Neural crest cell (in vitro differentiated cells): ENCODE data around the gene MKRN2. TPM values are rescaled to one million over a fixed set of nuclear protein-coding genes. Genes with fewer than 3 reads are reported as not detected.

Experiments
- DNase-seq: peaks from one replicate; pipeline ENCODE4 v3.0.0; 2021; ENCODE audit warnings: low read depth, mixed read lengths, low spot score
- H3K27ac Mint-ChIP-seq: one replicate; pipeline ENCODE4 v1.8.0; 2021; ENCODE audit warnings: mild to moderate bottlenecking, mixed read lengths; ENCODE audit not compliant: unreplicated experiment
- H3K27me3 Mint-ChIP-seq: 2 replicates; pipeline ENCODE4 v1.8.0; 2021; ENCODE audit warnings: low read depth, mild to moderate bottlenecking, mixed read lengths
- H3K36me3 Mint-ChIP-seq: 2 replicates; pipeline ENCODE4 v1.8.0; 2021; ENCODE audit warnings: low read depth, mild to moderate bottlenecking, mixed read lengths
- H3K4me1 Mint-ChIP-seq: 2 replicates; pipeline ENCODE4 v1.8.0; 2021; ENCODE audit warnings: mixed read lengths
- H3K4me3 Mint-ChIP-seq: one replicate; pipeline ENCODE4 v1.8.0; 2021; ENCODE audit warnings: mild to moderate bottlenecking, mixed read lengths
- H3K9me3 Mint-ChIP-seq: 2 replicates; pipeline ENCODE4 v1.8.0; 2021; ENCODE audit warnings: mixed read lengths
- total RNA-seq: library from RNA; stranded (reverse); gene quantifications from 2 replicates; pipeline ENCODE4 v1.2.1, GENCODE V29; 2021
- TF ChIP-seq, protein P1 (sequence below): fragments of 200-600 bp; sonication (generic); conservative IDR thresholded peaks from 2 replicates; pipeline ENCODE4 v1.5.0; 2021; ENCODE audit warnings: antibody characterized with exemption, mild to moderate bottlenecking

Gene MKRN2
- total RNA-seq, 1 donor from 2014 or later, result 25.8 TPM

- Mint-ChIP-seq H3K4me1 (no peaks in the 10 kb centered on the region), H3K9me3 (no peaks in the 10 kb centered on the region), H3K27me3 (no peaks in the 10 kb centered on the region), H3K4me3 (no peak overlapping the region), H3K27ac (no peak overlapping the region), H3K36me3 (peaks cover 10% of the 10 kb centered on the region)
- TF ChIP-seq, protein P1, sequence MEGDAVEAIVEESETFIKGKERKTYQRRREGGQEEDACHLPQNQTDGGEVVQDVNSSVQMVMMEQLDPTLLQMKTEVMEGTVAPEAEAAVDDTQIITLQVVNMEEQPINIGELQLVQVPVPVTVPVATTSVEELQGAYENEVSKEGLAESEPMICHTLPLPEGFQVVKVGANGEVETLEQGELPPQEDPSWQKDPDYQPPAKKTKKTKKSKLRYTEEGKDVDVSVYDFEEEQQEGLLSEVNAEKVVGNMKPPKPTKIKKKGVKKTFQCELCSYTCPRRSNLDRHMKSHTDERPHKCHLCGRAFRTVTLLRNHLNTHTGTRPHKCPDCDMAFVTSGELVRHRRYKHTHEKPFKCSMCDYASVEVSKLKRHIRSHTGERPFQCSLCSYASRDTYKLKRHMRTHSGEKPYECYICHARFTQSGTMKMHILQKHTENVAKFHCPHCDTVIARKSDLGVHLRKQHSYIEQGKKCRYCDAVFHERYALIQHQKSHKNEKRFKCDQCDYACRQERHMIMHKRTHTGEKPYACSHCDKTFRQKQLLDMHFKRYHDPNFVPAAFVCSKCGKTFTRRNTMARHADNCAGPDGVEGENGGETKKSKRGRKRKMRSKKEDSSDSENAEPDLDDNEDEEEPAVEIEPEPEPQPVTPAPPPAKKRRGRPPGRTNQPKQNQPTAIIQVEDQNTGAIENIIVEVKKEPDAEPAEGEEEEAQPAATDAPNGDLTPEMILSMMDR, result no peak
- DNase-seq, result no peak
These were observed 55.8 kb downstream of the MKRN2 start for GRCh38 chr3:12612514-12613226.

DNA sequence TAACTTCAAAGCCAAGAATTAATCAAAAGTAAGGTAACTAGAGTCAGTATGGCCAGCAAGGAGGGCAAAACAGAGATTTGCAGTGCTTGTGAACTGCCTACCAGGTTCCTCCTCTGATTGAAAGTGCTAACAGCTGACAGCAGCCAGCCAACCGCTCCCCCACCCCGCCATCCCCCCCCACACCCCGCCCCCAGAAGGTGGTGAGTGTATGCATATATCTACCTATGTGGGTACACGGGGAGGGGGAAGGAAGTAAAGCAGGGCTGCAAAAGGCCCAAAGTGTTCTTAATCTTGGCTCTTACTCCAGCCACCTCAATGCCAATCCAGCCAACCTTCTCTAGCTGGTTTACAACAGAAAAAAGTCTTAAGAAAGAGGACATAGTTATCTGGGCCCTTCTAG is 56.4 kb downstream of the MKRN2 start:
- Mint-ChIP-seq H3K36me3 (peaks cover 13% of the 10 kb centered on the region), H3K4me1 (no peaks in the 10 kb centered on the region), H3K27ac (no peak overlapping the region), H3K27me3 (no peaks in the 10 kb centered on the region), H3K4me3 (no peak overlapping the region), H3K9me3 (no peaks in the 10 kb centered on the region)
- no peak for DNase-seq
- TF ChIP-seq, protein P1, result no peak

GRCh38 chr3:12615266-12615665 is 58.4 kb downstream of the MKRN2 start:
- TF ChIP-seq, protein P1, result no peak
- Mint-ChIP-seq H3K4me1 (no peaks in the 10 kb centered on the region), H3K9me3 (no peaks in the 10 kb centered on the region), H3K27ac (no peak overlapping the region), H3K4me3 (no peak overlapping the region), H3K27me3 (no peaks in the 10 kb centered on the region), H3K36me3 (peaks cover 14% of the 10 kb centered on the region)
- no peak for DNase-seq

- H3K27ac Mint-ChIP-seq, result no peak overlapping the region
- H3K9me3 Mint-ChIP-seq, result no peaks in the 10 kb centered on the region
- H3K4me1 Mint-ChIP-seq, result peaks cover 11% of the 10 kb centered on the region
- no peak for DNase-seq
- no peaks in the 10 kb centered on the region for H3K27me3 Mint-ChIP-seq
- no peak overlapping the region for H3K4me3 Mint-ChIP-seq
- peaks cover 11% of the 10 kb centered on the region for H3K36me3 Mint-ChIP-seq
- TF ChIP-seq, protein P1, result no peak
These were observed 61.5 kb downstream of the MKRN2 start for GRCh38 chr3:12618426-12618825.

- Mint-ChIP-seq H3K36me3 (peaks cover 11% of the 10 kb centered on the region), H3K27ac (peak overlapping the region; percentile 19), H3K4me1 (peaks cover 18% of the 10 kb centered on the region), H3K9me3 (no peaks in the 10 kb centered on the region), H3K27me3 (no peaks in the 10 kb centered on the region), H3K4me3 (no peak overlapping the region)
- DNase-seq, result no peak
- TF ChIP-seq, protein P1, result no peak
These were observed 63.4 kb downstream of the MKRN2 start for GRCh38 chr3:12620305-12620704.
